ENCODE measurements around the gene AADACL2. TPM values are rescaled to one million over a fixed set of nuclear protein-coding genes. Genes with fewer than 3 reads are reported as not detected.
"Not testable (repeated sequence)": the region's sequence is repeated elsewhere in the genome, so short reads cannot be mapped to it uniquely, and the experiment has no call there.

Gene AADACL2
- total RNA-seq, 1 donor from 2014 or later, result not detected

DNA sequence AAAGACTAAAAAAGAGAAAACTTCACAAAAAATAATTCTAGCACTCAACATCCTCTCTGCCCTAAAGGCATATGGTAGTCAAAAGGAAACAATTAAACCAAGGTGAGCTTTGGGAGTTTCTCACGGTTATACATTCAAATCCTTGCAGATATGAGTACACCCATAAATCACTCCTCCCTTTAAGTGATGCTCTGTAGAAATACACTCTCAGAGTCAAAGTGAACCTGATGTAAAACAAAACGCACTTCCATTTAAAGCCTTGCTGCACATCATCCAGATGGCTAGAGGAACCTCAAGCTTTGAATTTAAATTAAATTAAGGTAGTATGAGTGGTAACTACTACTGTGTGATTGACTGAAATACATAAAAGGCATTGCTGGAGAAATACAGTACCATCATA lies 44.2 kb downstream of the AADACL2 start:
- Histone ChIP-seq H3K27ac (replicated peaks) (no peak overlapping the region), H3K4me1 (peaks cover 5% of the 10 kb centered on the region), H3K4me3 (no peak overlapping the region), H3K36me3 (no peaks in the 10 kb centered on the region), H3K27me3 (ENCODE audit: low read depth) (no peaks in the 10 kb centered on the region), H3K9me3 (replicated peaks) (no peaks in the 10 kb centered on the region)
- intact Hi-C loops (cut with micrococcal nuclease), result no loop called here
- TF ChIP-seq, protein P1, sequence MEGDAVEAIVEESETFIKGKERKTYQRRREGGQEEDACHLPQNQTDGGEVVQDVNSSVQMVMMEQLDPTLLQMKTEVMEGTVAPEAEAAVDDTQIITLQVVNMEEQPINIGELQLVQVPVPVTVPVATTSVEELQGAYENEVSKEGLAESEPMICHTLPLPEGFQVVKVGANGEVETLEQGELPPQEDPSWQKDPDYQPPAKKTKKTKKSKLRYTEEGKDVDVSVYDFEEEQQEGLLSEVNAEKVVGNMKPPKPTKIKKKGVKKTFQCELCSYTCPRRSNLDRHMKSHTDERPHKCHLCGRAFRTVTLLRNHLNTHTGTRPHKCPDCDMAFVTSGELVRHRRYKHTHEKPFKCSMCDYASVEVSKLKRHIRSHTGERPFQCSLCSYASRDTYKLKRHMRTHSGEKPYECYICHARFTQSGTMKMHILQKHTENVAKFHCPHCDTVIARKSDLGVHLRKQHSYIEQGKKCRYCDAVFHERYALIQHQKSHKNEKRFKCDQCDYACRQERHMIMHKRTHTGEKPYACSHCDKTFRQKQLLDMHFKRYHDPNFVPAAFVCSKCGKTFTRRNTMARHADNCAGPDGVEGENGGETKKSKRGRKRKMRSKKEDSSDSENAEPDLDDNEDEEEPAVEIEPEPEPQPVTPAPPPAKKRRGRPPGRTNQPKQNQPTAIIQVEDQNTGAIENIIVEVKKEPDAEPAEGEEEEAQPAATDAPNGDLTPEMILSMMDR (IDR thresholded peaks at IDR 0.05; ENCODE audit: borderline replicate concordance), result no peak
- DNase-seq, result no peak

DNA sequence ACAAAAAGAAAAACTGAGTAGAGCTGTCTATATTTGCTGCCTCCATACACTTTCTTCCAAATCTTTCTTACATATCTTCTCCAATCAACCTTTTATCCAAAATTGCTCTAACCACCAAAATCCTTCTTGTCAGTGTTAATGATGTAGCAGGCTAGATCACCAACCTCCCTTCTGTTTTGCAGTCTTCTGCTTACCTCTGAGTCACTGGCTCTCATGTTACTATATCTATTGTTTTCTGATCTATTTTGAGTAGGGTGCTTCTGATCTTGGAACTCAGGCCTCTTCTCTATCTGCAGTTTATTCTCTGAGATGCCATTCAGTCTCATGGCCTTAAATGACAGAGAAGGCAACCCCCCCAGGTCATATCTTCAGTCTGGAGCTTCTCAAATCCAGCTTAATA lies 53.9 kb downstream of the AADACL2 start:
- no peaks in the 10 kb centered on the region for H3K36me3 ChIP-seq
- no peak overlapping the region for H3K27ac ChIP-seq (replicated peaks)
- no peaks in the 10 kb centered on the region for H3K9me3 ChIP-seq (replicated peaks)
- TF ChIP-seq, protein P1 (IDR thresholded peaks at IDR 0.05; ENCODE audit: borderline replicate concordance), result no peak
- H3K4me1 ChIP-seq, result no peaks in the 10 kb centered on the region
- intact Hi-C loops (cut with micrococcal nuclease), result no loop called here
- H3K4me3 ChIP-seq, result no peak overlapping the region
- H3K27me3 ChIP-seq (ENCODE audit: low read depth), result no peaks in the 10 kb centered on the region
- DNase-seq, result no peak

DNA sequence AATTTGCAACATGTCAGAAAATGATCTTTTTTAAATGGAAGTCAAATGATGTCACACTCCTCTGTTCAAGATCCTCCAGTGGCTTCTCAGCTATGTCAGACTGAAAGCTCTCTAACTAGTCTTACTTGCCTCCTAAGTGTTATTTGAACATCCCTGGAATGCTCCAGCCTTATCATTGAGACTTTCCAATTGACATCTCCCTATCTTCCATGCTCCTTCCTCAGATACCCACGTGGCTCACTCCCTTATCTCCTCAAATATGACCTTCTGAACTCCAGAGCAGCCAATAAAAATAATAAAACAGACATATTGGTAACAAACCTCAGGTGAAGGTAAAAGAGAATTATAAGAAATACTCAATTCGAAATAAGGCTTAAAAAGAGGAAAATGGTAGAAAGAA lies 54.7 kb downstream of the AADACL2 start:
- TF ChIP-seq, protein P1 (IDR thresholded peaks at IDR 0.05; ENCODE audit: borderline replicate concordance), result no peak
- Histone ChIP-seq H3K4me3 (no peak overlapping the region), H3K36me3 (no peaks in the 10 kb centered on the region), H3K4me1 (no peaks in the 10 kb centered on the region), H3K9me3 (replicated peaks) (no peaks in the 10 kb centered on the region), H3K27ac (replicated peaks) (no peak overlapping the region), H3K27me3 (ENCODE audit: low read depth) (no peaks in the 10 kb centered on the region)
- intact Hi-C loops (cut with micrococcal nuclease), result no loop called here
- DNase-seq, result no peak

- TF ChIP-seq, protein P1 (IDR thresholded peaks at IDR 0.05; ENCODE audit: borderline replicate concordance), result no peak
- H3K27me3 ChIP-seq (ENCODE audit: low read depth), result no peaks in the 10 kb centered on the region
- no peaks in the 10 kb centered on the region for H3K4me1 ChIP-seq
- no peak overlapping the region for H3K27ac ChIP-seq (replicated peaks)
- H3K9me3 ChIP-seq (replicated peaks), result no peaks in the 10 kb centered on the region
- H3K36me3 ChIP-seq, result no peaks in the 10 kb centered on the region
- no peak overlapping the region for H3K4me3 ChIP-seq
- intact Hi-C loops (cut with micrococcal nuclease), result no loop called here
- no peak for DNase-seq
These were observed 56.2 kb downstream of the AADACL2 start for GRCh38 chr3:151789853-151790463.

- H3K27ac ChIP-seq (replicated peaks); intact Hi-C loops (cut with micrococcal nuclease); H3K9me3 ChIP-seq (replicated peaks); H3K4me3 ChIP-seq; H3K4me1 ChIP-seq; H3K36me3 ChIP-seq; DNase-seq; H3K27me3 ChIP-seq (ENCODE audit: low read depth): not testable (repeated sequence)
These were observed 57.0 kb downstream of the AADACL2 start for GRCh38 chr3:151790763-151791162.

GRCh38 chr3:151792411-151792810 lies 58.7 kb downstream of the AADACL2 start:
- DNase-seq, result no peak
- no peaks in the 10 kb centered on the region for H3K4me1 ChIP-seq
- no peak overlapping the region for H3K27ac ChIP-seq (replicated peaks)
- no peaks in the 10 kb centered on the region for H3K9me3 ChIP-seq (replicated peaks)
- H3K36me3 ChIP-seq, result no peaks in the 10 kb centered on the region
- TF ChIP-seq, protein P1 (IDR thresholded peaks at IDR 0.05; ENCODE audit: borderline replicate concordance), result no peak
- intact Hi-C loops (cut with micrococcal nuclease), result no loop called here
- no peak overlapping the region for H3K4me3 ChIP-seq
- no peaks in the 10 kb centered on the region for H3K27me3 ChIP-seq (ENCODE audit: low read depth)

All from left ventricle myocardium inferior (tissue), 1 donor.